Left ventricle myocardium inferior (tissue), 1 donor: ENCODE data around the gene TOM1L2. TPM values are rescaled to one million over a fixed set of nuclear protein-coding genes. Genes with fewer than 3 reads are reported as not detected.
"Not testable (repeated sequence)": the region's sequence is repeated elsewhere in the genome, so short reads cannot be mapped to it uniquely, and the experiment has no call there.

Experiments used
- DNase-seq: peaks from one replicate; pipeline ENCODE4 v3.0.0-alpha.2; 2020
- H3K27ac ChIP-seq: fragments of 200-600 bp; replicated peaks from 2 replicates; pipeline ENCODE4 v1.8.0; 2021
- H3K27me3 ChIP-seq: fragments of 200-600 bp; 2 replicates; pipeline ENCODE4 v1.8.0; 2021; ENCODE audit warnings: low read depth
- H3K36me3 ChIP-seq: fragments of 200-600 bp; 2 replicates; pipeline ENCODE4 v1.8.0; 2021
- H3K4me1 ChIP-seq: fragments of 200-600 bp; 2 replicates; pipeline ENCODE4 v1.8.0; 2021
- H3K4me3 ChIP-seq: fragments of 200-600 bp; 2 replicates; pipeline ENCODE4 v1.8.0; 2021; ENCODE audit warnings: mild to moderate bottlenecking, moderate library complexity
- H3K9me3 ChIP-seq: fragments of 200-600 bp; replicated peaks from 2 replicates; pipeline ENCODE4 v1.8.0; 2021
- CTCF ChIP-seq: fragments of 200-600 bp; IDR thresholded peaks from 2 replicates; pipeline ENCODE4 v1.8.0; 2021; ENCODE audit warnings: antibody characterized with exemption, mild to moderate bottlenecking, borderline replicate concordance
- intact Hi-C: fragments of 100-400 bp; cut with micrococcal nuclease; formaldehyde crosslinking; loops from one replicate; pipeline ENCODE4 v1.11.0; 2022
- total RNA-seq: library from RNA; stranded (reverse); fragmentation: NEBNext Ultra II Directional; extraction: Animal tissue kit (Norgen Biotek cat#: 25700); gene quantifications from one replicate; pipeline ENCODE4 v1.2.1, GENCODE V29; 2021
- donor health status: DM: no; HTN: yes; CAD: no; lungs with severe emphysema.

The TOM1L2 gene
- total RNA-seq, 1 donor from 2014 or later = 284 TPM

DNA sequence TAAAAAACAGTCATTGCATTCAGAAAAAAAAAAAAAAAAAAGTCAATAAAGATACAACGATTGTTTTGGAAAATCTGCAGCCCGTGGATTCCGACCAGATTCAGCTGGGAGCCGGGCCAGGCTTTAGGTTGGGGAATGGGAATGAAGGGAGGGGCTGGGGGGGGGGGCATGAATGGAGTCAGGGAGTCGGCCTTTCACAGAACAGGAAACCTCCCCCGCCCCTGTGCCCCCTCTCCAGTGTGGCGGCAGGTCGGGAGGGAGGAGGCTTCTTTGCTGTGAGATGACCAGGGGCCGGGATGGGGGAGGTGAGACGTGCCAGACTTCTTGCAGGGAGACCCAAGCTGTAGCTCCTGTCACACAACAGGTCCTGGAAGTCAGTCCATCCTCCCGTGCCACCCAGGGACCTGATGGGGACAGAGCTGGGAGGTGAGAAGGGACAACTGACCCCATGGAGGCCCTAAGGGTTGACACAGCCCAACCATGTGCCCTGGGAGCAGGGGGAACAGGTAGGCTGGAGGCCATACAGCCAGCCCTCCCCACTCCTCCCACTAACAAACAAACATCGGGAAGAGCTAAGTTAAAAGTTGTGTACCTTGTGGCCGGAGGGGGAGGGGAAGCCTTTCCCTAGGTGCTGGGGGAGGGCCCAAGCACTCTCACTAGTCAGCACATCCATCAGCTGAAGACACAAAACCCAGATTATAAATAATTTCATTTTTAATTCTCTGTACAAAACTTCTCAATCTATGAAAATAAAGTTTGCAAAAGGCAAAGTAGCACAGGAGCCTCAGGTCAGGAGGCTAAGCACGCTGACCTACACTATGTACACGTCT, 160.6 kb downstream of the TOM1L2 start:
- Histone ChIP-seq H3K27me3 (no peaks in the 10 kb centered on the region), H3K27ac (peak overlapping the region; percentile 34), H3K36me3 (peaks cover 38% of the 10 kb centered on the region), H3K4me3 (no peak overlapping the region), H3K4me1 (peaks cover 87% of the 10 kb centered on the region), H3K9me3 (no peaks in the 10 kb centered on the region)
- intact Hi-C loops = loop anchor here (2.0 to 5.0 kb wide), 2 partner anchors 49 to 106 kb away; no protein-coding TSS in a partner anchor
- no peak for DNase-seq
- no peak for TF ChIP-seq CTCF

- H3K4me3 ChIP-seq = peak overlapping the region; percentile 54
Observed at GRCh38 chr17:17810895-17811248, 161.3 kb downstream of the TOM1L2 start.

DNA sequence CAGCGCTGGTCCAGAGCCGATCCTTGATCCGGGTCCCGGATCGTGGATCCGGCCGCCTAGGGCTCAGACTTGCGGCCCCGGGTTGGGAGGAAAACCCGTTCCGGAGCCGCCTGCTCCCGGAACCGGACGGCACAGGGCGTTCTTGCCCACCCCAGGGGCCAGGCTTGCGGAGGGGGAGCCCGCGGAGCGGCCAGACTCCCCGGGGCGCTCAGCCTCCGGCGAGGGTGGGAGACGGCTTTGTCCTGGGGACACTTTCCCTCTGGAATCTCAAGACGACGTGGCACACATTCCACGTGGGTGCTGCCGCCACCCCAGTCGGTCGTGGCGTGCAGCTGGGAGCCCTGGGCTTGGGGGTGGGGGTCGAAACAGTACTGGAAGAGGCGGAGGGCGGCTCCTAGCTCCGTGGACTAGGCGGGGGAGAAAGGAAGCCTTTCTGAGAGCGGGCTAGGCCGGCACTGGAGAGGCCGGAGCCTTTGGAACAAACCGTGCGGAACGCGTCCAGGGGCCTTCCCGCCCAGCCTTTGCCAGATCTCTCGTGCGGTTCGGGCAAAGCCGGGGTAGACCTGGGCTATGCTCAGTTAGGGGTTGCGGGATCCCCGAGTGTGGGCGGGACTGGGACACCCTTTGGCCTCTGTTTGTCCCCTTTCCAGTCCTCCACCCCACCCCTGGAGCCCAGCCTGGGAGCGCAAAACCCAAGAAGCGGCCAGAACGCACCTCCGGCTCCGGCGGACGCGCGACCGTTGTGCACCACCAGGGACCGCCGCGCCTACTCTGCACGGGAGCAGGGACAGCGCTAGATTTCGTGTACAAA, 161.9 kb downstream of the TOM1L2 start:
- DNase-seq = peak; percentile 66
- TF ChIP-seq CTCF = no peak
- H3K36me3 ChIP-seq = peaks cover 29% of the 10 kb centered on the region
- peak overlapping the region; percentile 54 for H3K4me3 ChIP-seq
- intact Hi-C loops = loop anchor here (5.0 kb wide), 1 partner anchor 107 kb away; no protein-coding TSS in a partner anchor
- no peaks in the 10 kb centered on the region for H3K27me3 ChIP-seq
- H3K4me1 ChIP-seq = peaks cover 89% of the 10 kb centered on the region
- peak overlapping the region; percentile 83 for H3K27ac ChIP-seq
- H3K9me3 ChIP-seq = no peaks in the 10 kb centered on the region

More at GRCh38 chr17:17810895-17811248, 161.3 kb downstream of the TOM1L2 start:
- peak overlapping the region; percentile 83 for H3K27ac ChIP-seq
- no peaks in the 10 kb centered on the region for H3K27me3 ChIP-seq
- no peak for TF ChIP-seq CTCF
- no peak for DNase-seq
- no peaks in the 10 kb centered on the region for H3K9me3 ChIP-seq
- H3K4me1 ChIP-seq = peaks cover 89% of the 10 kb centered on the region
- peaks cover 34% of the 10 kb centered on the region for H3K36me3 ChIP-seq
- intact Hi-C loops = loop anchor here (5.0 kb wide), 1 partner anchor 106 kb away; no protein-coding TSS in a partner anchor

DNA sequence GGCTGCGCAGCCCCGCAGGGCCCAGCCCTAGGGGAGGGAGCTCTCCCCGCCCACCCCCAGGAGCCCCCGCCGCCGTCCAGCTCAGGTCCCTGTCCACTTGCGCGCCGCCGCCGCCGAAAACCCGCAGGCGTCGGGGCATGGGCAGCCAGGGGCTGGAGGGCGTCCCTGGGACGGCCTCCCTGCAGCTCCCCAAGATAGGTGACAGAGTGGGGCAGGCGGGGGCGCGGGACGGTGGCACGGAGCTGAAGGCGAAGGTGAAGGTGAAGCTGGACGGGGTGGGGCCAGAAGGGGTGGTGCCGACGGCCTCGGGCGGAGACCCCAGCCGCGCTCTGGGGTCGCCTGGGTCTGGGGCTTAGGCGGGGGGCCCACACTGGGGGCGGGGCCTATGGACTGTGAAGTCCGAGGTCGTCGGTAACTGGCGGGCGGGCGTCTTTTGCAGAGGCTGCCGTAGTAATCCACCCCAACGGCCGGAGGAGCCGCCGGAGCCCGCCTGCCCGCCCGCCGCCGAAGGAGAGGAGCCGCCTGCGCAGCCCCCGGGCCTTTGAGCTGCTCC, 162.6 kb downstream of the TOM1L2 start:
- no peaks in the 10 kb centered on the region for H3K27me3 ChIP-seq
- no peak for DNase-seq
- intact Hi-C loops = loop anchor here (5.0 kb wide), 1 partner anchor 108 kb away; no protein-coding TSS in a partner anchor
- TF ChIP-seq CTCF = no peak
- H3K36me3 ChIP-seq = peaks cover 23% of the 10 kb centered on the region
- H3K9me3 ChIP-seq = no peaks in the 10 kb centered on the region
- peak overlapping the region; percentile 83 for H3K27ac ChIP-seq
- peaks cover 89% of the 10 kb centered on the region for H3K4me1 ChIP-seq
- peak overlapping the region; percentile 54 for H3K4me3 ChIP-seq

DNA sequence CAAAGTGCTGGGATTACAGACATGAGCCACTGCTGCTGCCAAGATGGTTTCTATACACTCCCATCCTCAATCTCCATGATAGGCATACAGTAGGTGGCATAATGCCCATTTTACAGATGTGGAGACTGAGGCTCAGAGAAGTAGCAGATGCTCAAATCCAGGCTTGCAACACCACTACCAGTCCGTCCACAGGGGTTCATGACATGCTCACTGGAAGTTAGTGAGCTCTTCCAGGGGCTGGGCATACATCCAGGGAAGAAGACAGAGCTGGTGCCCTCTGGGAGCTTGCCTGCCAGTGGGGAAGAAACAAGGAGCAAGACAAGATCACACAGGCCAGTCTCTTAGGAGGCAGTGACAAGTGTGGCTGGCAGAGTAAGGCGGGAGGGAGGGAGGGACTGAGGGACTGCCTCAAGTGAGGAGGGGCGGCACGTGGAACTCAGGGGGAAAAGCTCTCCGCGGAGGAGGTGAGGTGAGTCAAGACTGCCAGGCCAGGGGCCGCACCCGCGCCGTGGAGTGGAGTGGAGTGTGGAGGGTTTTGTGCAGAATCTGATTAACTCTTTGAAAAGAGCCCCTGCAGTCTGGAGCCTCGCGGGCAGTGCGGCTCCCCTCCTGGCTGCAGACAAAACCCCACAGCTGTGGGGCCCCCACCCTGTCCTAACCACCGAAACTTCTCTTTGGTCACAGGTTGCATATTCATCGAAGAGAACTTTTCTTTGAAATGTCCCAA, 163.3 kb downstream of the TOM1L2 start:
- H3K9me3 ChIP-seq = no peaks in the 10 kb centered on the region
- H3K27me3 ChIP-seq = no peaks in the 10 kb centered on the region
- H3K36me3 ChIP-seq = peaks cover 23% of the 10 kb centered on the region
- DNase-seq = no peak
- H3K4me1 ChIP-seq = peaks cover 81% of the 10 kb centered on the region
- intact Hi-C loops = no loop called here
- H3K27ac ChIP-seq = peak overlapping the region; percentile 3
- H3K4me3 ChIP-seq = no peak overlapping the region
- TF ChIP-seq CTCF = no peak

DNA sequence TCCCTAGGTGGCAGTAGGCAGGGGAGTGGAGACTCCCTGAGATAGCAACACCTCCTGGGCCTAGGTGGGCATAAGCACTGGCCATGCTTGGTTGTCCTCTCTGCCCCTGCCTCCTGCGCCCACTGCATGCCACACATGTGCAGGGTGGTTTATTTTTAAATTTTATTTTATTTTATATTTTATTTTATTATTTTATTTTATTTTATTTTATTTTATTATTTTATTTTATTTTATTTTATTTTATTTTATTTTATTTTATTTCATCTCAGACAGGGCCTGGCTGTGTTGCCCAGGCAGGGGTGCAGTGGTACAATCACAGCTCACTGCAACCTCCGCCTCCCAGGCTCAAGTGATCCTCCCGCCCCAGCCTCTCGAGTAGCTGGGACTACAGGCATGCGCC, 164.0 kb downstream of the TOM1L2 start:
- Histone ChIP-seq H3K27ac (peak overlapping the region; percentile 54), H3K4me1 (peaks cover 75% of the 10 kb centered on the region), H3K36me3 (peaks cover 19% of the 10 kb centered on the region)
- H3K27me3 ChIP-seq, H3K9me3 ChIP-seq, DNase-seq, intact Hi-C loops, H3K4me3 ChIP-seq: not testable (repeated sequence)
